GM18526 (cell line): ENCODE results near the gene CHI3L1.

Source experiments
- POLR2A ChIP-seq: IDR thresholded peaks from 3 replicates; pipeline ENCODE4 v1.6.1; 2011; ENCODE audit not compliant: insufficient read length; ENCODE audit errors: extremely low read depth

CHI3L1 gene

DNA sequence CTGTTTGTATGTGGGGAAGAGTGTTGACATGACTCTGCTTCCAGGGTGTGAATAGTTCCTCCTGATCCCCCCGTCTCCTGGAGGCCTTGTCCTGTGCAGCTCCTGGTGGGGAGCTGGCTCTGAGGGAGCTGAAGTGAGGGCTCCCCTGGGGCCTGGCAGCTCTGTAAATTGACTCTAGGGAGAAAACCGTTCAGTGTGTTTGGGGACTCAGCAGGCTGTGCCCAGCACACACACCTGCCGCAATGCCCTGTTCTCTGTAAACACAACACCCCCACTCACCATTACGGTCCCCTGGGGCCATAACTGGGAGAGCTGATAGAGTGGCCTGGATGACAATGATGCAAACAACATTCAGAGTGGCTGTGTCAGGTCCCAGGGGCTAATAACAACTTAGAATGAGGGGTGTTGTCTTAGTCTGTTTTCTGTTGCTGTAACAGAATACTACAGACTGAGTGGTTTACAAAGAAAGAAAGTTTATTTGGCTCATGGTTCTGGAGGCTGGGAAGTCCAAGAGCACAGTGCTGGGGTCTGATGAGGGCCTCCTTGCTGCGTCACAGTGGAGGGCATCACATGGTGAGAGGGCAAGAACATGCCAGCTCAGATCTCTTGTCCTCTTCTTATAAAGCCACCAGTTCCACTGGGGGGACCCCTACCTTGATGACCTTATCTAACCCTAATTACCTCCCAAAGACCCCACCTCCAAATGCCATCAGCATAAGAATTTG, 43.7 kb downstream of the CHI3L1 start:
- TF ChIP-seq POLR2A = no peak

DNA sequence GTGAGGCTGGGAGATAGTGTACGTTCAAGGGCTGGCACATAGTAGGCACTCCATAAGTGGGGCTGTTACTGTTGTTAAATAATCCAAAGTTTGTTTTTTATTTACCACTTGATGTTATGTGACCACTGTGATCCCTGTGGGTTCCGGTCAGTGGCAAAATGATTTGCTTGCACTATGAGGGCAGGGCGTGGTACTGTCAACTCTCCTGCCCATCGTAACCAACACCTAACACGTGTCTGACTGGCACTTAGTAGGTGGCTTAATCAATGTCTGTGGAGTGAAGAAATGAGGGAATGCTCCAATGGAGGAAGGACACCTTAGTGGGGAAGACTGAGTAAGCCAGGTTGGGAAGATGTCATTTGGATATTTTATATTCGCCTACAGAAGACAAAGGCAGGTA, 44.4 kb downstream of the CHI3L1 start:
- TF ChIP-seq POLR2A = no peak

DNA sequence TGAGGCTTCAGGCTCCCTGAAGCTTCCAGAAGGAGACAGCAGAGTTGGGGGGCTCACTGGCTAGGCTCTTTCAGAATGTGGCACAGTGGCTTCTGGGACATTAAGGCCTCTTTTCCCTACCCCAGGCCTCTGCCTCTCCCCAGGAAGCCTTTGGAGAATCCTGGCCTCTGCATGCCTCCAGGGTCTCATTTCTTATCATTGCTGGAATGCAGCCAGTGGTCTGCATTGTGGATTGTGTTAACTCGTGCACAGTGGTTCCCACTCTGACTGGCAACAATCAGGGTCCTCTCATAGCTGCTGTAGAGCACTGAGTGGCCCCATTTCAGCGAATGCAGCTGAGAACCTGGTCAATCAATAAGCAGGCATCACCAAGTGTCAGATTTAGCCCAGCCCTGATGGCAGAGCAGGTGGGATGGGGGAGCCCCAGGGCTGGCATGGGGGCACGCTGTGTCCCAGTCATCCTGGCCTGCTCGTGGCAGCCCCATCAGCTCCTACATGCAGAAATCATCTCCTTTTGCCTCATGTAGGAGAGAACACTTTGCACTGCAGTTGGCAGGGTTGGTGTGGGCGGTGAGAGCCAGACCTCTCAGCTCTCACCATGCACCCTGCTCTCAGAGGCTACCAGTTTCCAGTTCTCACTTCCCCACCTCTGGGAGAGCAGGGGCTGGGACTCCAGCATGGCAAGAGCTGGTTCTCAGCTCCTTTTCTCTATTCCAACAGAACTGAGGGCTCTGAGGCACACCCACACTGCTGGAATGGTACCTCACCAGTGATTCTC, 45.6 kb downstream of the CHI3L1 start:
- no peak for TF ChIP-seq POLR2A

DNA sequence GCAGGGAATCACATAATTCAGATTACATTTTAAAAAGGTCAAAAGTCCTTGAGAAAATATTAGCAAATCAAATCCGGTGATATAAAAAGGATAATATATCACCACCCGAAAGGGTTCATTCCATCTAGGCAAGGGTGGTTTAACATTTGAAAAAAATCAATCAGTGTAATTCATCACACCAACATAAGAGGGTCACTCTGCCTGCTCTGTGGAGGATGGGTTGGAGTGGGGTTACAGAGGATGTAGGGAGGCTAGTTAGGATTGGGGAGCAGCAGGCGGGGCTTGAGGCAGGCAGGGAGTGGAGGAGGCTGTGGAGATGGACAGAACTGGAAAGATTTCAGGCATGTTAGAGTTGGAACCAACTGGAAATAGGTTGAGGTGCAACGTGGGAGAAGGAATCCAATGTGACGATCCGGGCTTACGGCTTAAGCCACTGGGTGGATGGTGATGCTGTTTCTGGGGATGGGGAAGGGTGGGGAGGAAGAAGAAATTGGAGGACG, 46.5 kb downstream of the CHI3L1 start:
- no peak for TF ChIP-seq POLR2A

DNA sequence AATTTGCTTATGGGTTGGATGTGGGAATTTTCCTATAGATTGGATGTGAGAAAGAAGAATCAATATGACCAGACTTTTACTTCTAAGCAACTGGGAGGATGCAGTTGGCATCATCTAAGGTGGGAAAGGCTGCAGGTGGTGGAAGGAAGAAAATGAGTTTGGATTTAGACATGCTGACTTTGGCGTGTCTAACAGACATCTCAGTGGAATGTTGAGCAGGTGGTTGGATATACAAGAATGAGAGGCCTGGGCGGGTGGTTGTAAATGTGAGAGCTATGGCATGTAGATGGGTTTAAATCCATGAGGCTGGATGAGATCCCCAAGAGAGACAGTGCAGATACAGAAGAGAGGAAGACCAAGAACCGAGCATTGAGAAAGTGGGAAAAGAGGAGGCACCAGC, 48.4 kb downstream of the CHI3L1 start:
- no peak for TF ChIP-seq POLR2A

DNA sequence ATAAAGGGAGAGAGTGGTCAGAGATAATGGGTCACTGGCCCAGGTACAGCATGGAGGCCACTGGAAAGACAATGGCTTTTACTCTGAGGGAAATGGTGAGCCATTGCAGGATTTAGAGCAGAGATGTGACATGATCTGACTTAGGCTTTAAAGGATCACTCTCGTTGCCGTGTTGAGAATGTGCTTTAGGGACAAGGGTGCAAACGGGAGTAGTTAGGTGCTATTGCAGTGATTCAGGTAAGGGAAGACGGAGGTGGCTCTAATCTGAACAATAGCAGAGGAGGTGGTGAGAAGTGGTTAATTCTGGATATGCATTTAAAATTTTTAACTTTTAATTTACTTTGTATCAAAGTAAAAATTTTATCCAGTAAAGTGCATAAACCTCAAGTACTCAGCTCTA, 49.2 kb downstream of the CHI3L1 start:
- TF ChIP-seq POLR2A = no peak

DNA sequence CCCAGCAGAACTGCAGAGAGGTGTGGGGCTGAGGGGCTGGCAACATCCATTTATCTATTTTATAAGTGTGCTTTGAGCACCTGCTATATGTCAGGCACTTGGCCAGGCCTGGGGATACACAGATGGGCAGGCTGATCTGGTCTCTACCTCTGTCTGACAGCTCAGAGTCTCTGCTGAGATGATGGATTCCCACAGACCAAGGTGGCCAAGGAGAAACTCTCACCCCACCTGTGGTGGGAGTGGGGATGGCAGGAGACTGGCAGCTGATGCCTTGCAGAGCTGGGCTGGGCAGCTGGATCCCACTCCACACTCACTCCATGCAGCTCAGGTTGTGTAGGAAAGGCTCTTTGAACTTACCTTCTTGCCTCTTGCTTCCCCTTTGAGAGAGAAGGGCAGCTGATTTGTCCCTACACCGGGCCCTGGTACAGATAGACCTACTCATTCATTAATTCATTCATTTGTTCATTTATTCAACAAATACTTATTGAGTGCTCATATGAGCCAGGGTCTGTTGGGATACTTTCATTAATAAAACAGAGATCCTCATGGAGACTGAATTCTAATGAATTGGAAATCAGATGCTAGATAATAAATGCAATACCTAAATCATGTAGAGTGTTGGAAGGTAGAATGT, 50.0 kb downstream of the CHI3L1 start:
- no peak for TF ChIP-seq POLR2A

DNA sequence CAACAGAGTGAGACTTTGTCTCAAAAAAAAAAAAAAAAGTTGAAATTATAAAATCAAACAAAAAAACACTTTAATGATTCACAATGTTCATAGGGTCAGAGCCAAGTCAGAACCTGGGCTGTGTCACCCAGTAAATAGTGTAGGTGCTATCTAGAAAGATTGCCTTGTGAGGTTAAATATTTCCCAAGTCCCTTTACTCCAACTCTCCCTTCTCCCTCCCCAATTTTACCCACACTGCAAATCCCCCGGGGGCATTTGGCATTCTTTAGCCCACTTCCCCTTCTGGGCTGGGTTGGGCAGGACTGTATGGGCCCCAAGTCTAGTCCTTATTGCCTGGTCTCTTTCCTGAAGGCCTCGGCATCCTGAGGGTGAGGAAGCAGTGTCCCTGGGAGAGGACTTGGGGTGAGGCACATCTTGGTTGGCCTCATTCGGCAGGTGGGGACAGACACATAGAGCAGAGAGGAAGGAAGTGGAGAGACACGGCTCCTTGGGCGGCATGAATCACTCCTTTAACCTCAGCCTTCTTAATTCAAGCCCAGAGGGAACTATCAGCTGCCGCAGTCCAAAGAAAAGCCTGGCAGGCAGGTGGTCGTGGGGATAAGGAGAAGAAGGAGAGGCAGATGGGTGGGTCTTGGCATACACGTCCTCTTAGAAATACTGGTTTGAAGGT, 50.7 kb downstream of the CHI3L1 start:
- TF ChIP-seq POLR2A = no peak

DNA sequence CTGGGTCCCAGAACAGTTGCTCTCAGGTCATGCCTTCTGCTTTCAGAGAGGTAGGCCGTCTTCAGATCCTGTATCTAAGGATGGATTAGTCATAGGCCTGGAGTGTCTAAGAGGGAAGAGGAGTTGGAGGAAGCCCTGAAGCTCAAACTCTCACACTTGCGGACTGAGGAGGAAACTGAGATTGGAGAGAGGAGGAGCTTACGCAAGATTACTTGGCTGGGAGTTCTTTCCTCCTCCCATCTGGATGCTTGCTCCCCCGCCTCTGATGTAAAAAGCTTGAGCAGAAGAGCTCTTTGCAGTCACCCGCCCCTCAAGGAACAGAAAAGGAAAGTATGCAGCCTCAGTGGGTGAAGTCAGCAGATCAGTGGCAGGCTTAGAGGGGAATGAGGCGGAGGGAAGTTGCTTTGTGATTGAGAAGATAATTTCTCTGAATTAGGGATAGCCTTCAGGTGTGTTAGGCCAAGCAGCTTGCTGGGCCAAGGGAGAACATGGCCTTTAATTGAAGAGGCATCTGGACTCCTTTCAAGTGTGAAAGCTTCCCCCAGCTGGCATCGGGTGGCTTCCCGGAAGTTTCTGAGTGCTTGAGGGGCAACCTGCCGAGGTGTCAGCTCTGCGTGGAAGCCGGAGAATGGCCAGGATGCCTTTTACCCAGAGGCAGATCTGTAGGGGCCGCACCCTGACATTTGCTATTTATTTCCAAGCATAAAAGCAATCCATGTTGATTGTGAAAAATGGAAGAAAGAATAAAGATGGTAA, 52.4 kb downstream of the CHI3L1 start:
- TF ChIP-seq POLR2A = no peak

DNA sequence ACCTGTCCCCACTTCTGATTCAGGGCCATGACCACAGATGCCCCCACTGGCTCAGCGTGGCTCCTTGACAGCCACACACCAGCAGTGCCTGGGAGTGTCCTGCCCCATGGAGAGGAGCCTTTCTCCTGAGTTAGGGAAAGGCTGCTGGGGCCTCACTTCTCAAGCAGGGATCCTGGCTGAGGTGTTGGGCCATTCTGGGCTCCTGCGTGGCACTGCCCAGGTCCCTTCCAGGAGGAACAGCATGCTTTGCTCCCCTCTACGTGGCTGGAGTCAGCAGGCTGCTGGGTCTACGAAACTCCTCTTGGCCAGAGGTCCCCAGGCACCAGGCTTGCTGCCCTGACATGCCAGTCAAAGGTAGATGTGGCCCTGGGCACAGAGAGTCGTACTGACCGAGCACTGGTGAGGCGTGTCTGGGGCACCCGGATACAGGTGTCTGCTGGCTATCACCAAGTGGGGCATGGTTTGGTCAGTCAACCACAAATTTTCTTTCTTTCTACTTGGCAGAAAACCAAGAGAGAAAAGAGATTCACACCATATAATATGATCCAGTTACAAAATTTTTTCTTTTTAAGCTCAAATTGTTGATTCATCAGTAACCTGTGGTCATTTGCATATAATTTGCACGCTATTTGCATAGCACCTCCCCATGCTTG, 54.8 kb downstream of the CHI3L1 start:
- TF ChIP-seq POLR2A = no peak

DNA sequence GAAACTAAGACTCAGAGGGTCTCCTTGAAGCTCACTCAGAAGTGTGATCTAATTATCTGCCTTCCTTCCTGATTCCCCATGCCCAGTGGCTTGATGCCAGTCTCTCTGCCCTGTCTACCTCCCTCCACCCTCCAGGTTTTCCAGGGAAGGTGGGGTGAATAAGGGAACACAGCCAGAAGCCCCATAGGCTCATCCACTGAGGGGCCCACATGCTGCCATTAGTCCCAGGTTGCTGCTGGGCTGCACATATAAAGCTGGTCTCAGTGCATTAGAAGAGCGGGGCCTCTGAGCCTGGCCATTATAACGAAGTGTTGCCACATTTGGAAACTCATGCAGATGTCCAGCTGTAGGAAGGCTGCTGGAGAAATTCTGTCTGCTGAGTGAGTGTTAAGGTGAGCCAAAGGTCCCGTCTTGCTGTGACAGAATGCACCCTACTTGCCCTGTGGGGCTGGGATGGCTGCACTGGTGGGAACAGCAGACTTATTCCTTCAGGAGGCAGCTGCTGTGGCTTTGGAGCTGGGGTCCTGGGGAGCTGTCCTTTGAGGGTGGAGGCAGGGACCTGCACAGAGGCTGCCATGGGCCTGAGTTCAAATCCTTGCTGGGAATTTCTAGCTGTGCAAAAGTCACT, 56.0 kb downstream of the CHI3L1 start:
- TF ChIP-seq POLR2A = no peak

DNA sequence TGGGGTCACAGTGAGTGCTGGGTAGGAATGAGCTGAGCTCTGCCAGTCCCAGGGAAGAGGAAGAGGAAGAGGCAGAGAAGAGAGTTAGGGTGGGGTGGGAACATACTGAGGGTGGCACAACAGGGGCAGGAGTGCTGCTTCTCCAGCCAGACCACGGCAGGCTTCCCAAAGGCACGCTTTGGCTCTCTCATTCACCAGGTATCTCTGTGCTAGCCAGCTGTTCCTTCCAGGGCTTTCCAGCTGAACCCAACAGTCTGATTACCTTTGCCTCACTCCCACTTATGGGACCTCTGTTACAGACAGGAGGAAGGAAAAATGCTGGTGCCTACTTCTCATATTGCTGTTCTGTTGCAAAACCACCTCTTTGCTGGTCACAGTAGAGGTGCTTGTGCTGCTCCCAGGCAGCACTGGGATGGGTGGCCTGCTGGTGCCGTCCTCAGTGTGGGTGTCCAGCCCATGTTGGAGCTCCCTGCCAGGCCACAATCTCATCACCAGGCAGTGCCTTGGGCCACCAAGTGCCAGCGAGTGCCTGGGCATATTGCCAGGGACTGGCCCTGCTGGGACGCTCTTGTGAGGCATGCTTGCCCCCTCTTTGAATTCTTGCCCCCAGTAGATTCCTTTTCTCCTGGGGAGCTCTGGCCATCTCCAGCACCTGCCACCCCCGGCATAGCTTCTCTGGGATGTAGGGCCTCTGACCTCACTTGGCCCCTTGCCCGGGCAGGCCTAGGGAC, 56.8 kb downstream of the CHI3L1 start:
- no peak for TF ChIP-seq POLR2A
